ENCODE measurements around the gene NSMCE1. TPM values are rescaled to one million over a fixed set of nuclear protein-coding genes. Genes with fewer than 3 reads are reported as not detected.

Gene NSMCE1
- total RNA-seq, 1 experiment from 2014 or later = 19.3 TPM

GRCh38 chr16:27195941-27196595 is 72.5 kb downstream of the NSMCE1 start:
- no peak overlapping the region for H3T11ph ChIP-seq (ENCODE audit: low read length)
- H2BK12ac ChIP-seq (ENCODE audit: insufficient read length, low read depth, low read length) = no peak overlapping the region
- H3K4me1 Mint-ChIP-seq = peaks cover 11 to 13% of the 10 kb centered on the region in 2 experiments
- no peak overlapping the region for H4K5ac ChIP-seq (ENCODE audit: insufficient read length, low read depth, low read length)
- no peak overlapping the region for H3K27ac ChIP-seq (ENCODE audit: insufficient read length, low read depth, low read length)
- no peaks in the 10 kb centered on the region for H3K79me1 ChIP-seq (ENCODE audit: insufficient read depth, low read depth, low read length, poor library complexity, severe bottlenecking)
- H3K9me3 ChIP-seq (ENCODE audit: control insufficient read depth, low read depth, low read length) = no peaks in the 10 kb centered on the region
- H3K14ac ChIP-seq (ENCODE audit: insufficient read depth, low read length) = no peak overlapping the region
- H3K79me2 ChIP-seq (ENCODE audit: insufficient read depth, low read length) = no peaks in the 10 kb centered on the region
- H3K23ac ChIP-seq (ENCODE audit: insufficient read length, low read depth, low read length) = no peak overlapping the region
- H2BK15ac ChIP-seq (ENCODE audit: low read depth, low read length) = no peak overlapping the region
- no peak overlapping the region for H4K91ac ChIP-seq (ENCODE audit: insufficient read length, low read depth, low read length)
- no CpG with 5 or more reads among the region's 9 CpGs for WGBS (ENCODE audit: extremely low coverage, insufficient read length, low lambda C conversion rate)
- TF ChIP-seq CTCF (conservative IDR thresholded peaks at IDR 0.05) = no peak
- H3K27me3 ChIP-seq (ENCODE audit: insufficient read depth, low read length) = no peaks in the 10 kb centered on the region; the same call in 1 of the 2 replicates
- no peaks in the 10 kb centered on the region for H3K36me3 Mint-ChIP-seq (ENCODE audit: insufficient read depth in 1 of 3, low read depth in 3 of 3)
- no peak overlapping the region for H2BK120ac ChIP-seq (ENCODE audit: low read depth, low read length, poor library complexity, severe bottlenecking)
- H3K18ac ChIP-seq (ENCODE audit: insufficient read length, low read depth, low read length) = no peak overlapping the region
- peaks cover 2% of the 10 kb centered on the region; the same call in 1 of the 2 replicates for H3K4me1 ChIP-seq (ENCODE audit: insufficient read depth, low read length)
- no peaks in the 10 kb centered on the region for H4K20me1 ChIP-seq (ENCODE audit: control insufficient read depth, insufficient read depth, insufficient read length)
- peaks cover 7 to 9% of the 10 kb centered on the region in 2 experiments; a peak in 3 of 5 replicates for H3K9me3 Mint-ChIP-seq
- no peak overlapping the region for H3K4me3 Mint-ChIP-seq
- H3K4me2 ChIP-seq (ENCODE audit: insufficient read depth, insufficient read length, low read length) = no peak overlapping the region
- no peak overlapping the region for H2AFZ ChIP-seq (ENCODE audit: low read length)
- no peak overlapping the region for H3K4ac ChIP-seq (ENCODE audit: low read depth, low read length)
- no peak overlapping the region for H2BK20ac ChIP-seq (ENCODE audit: low read depth, low read length, poor library complexity, severe bottlenecking)
- H3K27ac Mint-ChIP-seq = no peak overlapping the region
- H3K27me3 Mint-ChIP-seq (ENCODE audit: low read depth) = peaks cover 15% of the 10 kb centered on the region
- no peak overlapping the region for H3K9ac ChIP-seq (ENCODE audit: extremely low read depth, insufficient read length, low read length)
- H3K23me2 ChIP-seq (ENCODE audit: insufficient read length, low read depth, low read length, poor library complexity, severe bottlenecking) = no peaks in the 10 kb centered on the region
- H3K56ac ChIP-seq (ENCODE audit: insufficient read length, low read depth, low read length) = no peak overlapping the region
- H2BK5ac ChIP-seq (ENCODE audit: insufficient read length, low read length) = no peak overlapping the region
- no peak overlapping the region for H4K8ac ChIP-seq (replicated peaks; ENCODE audit: insufficient read length, low read depth, low read length)
- DNase-seq = no peak
- no peak overlapping the region for H2AK5ac ChIP-seq (ENCODE audit: insufficient read length, low read length)

Measured in H9 (cell line).